PC-9 (cell line): ENCODE measurements around the gene CHST15. TPM values are rescaled to one million over a fixed set of nuclear protein-coding genes. Genes with fewer than 3 reads are reported as not detected.

Source experiments
- BruUV-seq: library from RNA; stranded (reverse); fragments of 400-500 nt; replicated peaks from 2 replicates; lab custom pipeline; 2021; lab: Mats Ljungman, UMichigan
- CTCF ChIA-PET: fragments of 300-600 bp; sonication (Branson Sonifier 250); formaldehyde crosslinking; loops from one replicate; lab custom pipeline; 2022; ENCODE audit warnings: antibody characterized with exemption; lab: Charles Lee
- POLR2A ChIA-PET: fragments of 300-600 bp; sonication (Branson Sonifier 250); formaldehyde crosslinking; loops from one replicate; lab custom pipeline; 2022; ENCODE audit warnings: antibody characterized with exemption; ENCODE audit not compliant: unreplicated experiment; lab: Charles Lee
- DNase-seq, 2 experiments: peaks; one replicate each; pipeline versions ENCODE4 v3.0.0 to v3.0.0-alpha.2; 2015 to 2022; ENCODE audit warnings: mixed read lengths in 1 of 2
- H2AFZ ChIP-seq: fragments of 200-600 bp; sonication (generic); 2 replicates; pipeline ENCODE4 v1.8.1; 2017; ENCODE audit warnings: antibody characterized with exemption
- H3F3A ChIP-seq: fragments of 200-600 bp; sonication (generic); 2 replicates; pipeline ENCODE4 v1.8.1; 2017; ENCODE audit warnings: antibody characterized with exemption, mild to moderate bottlenecking, low read depth; ENCODE audit not compliant: insufficient read depth
- H3K27ac ChIP-seq: fragments of 200-600 bp; sonication (generic); 2 replicates; pipeline ENCODE4 v1.6.1; 2016; ENCODE audit warnings: mixed run types
- H3K27me3 ChIP-seq: fragments of 200-600 bp; sonication (generic); 2 replicates; pipeline ENCODE4 v1.6.1; 2016; ENCODE audit warnings: low read depth, mixed run types; ENCODE audit not compliant: insufficient read depth
- H3K36me3 ChIP-seq: fragments of 200-600 bp; sonication (generic); 2 replicates; pipeline ENCODE4 v1.6.1; 2016; ENCODE audit warnings: low read depth, mixed run types
- H3K4me1 ChIP-seq: fragments of 200-600 bp; sonication (generic); replicated peaks from 2 replicates; pipeline ENCODE4 v1.6.1; 2016; ENCODE audit warnings: mixed run types; ENCODE audit not compliant: insufficient read depth
- H3K4me2 ChIP-seq: fragments of 200-600 bp; sonication (generic); 2 replicates; pipeline ENCODE4 v1.6.1; 2017; ENCODE audit warnings: mixed run types
- H3K4me3 ChIP-seq: fragments of 200-600 bp; sonication (generic); 2 replicates; pipeline ENCODE4 v1.6.1; 2016; ENCODE audit warnings: mixed run types
- H3K79me2 ChIP-seq: fragments of 200-600 bp; sonication (generic); 2 replicates; pipeline ENCODE4 v1.6.1; 2017; ENCODE audit warnings: low read depth, mixed run types
- H3K9me2 ChIP-seq: fragments of 200-600 bp; sonication (generic); 2 replicates; pipeline ENCODE4 v1.8.1; 2017; ENCODE audit warnings: mild to moderate bottlenecking; ENCODE audit not compliant: insufficient read depth
- H3K9me3 ChIP-seq: fragments of 200-600 bp; sonication (generic); 2 replicates; pipeline ENCODE4 v1.8.1; 2016; ENCODE audit warnings: low read depth; ENCODE audit not compliant: insufficient read depth
- H4K20me1 ChIP-seq: fragments of 200-600 bp; sonication (generic); 2 replicates; pipeline ENCODE4 v1.8.1; 2017; ENCODE audit not compliant: insufficient read depth
- CTCF ChIP-seq: fragments of 200-600 bp; sonication (generic); conservative IDR thresholded peaks from 2 replicates; pipeline ENCODE4 v1.6.1; 2017; ENCODE audit warnings: mixed run types, antibody characterized with exemption, mild to moderate bottlenecking, moderate library complexity
- EZH2 ChIP-seq: fragments of 200-600 bp; sonication (generic); IDR thresholded peaks from 2 replicates; pipeline ENCODE4 v1.8.0; 2017; ENCODE audit warnings: antibody characterized with exemption, low read depth
- intact Hi-C: fragments of 100-400 bp; cut with micrococcal nuclease; formaldehyde crosslinking; loops from one replicate; pipeline ENCODE4 v1.10.0; 2022; ENCODE audit not compliant: unreplicated experiment
- total RNA-seq: library from RNA; stranded (reverse); gene quantifications from 2 replicates; pipeline ENCODE4 v1.2.3, GENCODE V29; 2021

CHST15 gene
- total RNA-seq, 1 experiment from 2014 or later: 24.6 TPM

GRCh38 chr10:124030492-124031110, 62.8 kb downstream of the CHST15 start:
- Histone ChIP-seq H3K4me2 (no peak overlapping the region), H3K4me3 (no peak overlapping the region), H3K36me3 (no peaks in the 10 kb centered on the region), H3K9me3 (no peaks in the 10 kb centered on the region), H3F3A (no peaks in the 10 kb centered on the region), H3K27ac (no peak overlapping the region), H3K79me2 (no peaks in the 10 kb centered on the region), H3K27me3 (no peaks in the 10 kb centered on the region), H2AFZ (no peak overlapping the region), H4K20me1 (no peaks in the 10 kb centered on the region), H3K4me1 (no peaks in the 10 kb centered on the region), H3K9me2 (no peaks in the 10 kb centered on the region)
- intact Hi-C loops: no loop called here
- CTCF ChIA-PET: no interaction called here
- no TSS peak for BruUV-seq
- TF ChIP-seq CTCF: no peak
- POLR2A ChIA-PET: no interaction called here
- DNase-seq: no peak

GRCh38 chr10:124030061-124030460, 63.3 kb downstream of the CHST15 start:
- H3K36me3 ChIP-seq: no peaks in the 10 kb centered on the region
- no peaks in the 10 kb centered on the region for H3K79me2 ChIP-seq

DNA sequence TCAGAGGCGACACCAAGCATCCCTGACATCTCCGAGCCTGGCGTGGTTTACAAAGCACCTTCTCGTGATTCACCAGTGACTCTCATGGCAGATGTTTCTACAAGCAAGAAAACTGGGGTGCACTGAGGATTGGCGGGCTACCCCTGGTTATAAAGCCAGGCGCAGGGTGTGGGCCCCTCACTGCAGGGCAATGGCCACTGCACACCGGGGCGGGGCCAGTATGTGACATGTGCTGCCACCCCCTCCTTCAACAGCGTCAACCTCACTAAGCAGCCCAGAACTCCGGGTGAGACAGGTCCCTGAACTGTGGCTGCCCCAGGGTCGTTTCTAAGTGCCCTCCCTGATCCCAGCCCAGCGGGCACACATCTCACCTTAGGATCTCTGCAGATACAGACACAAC, 63.8 kb downstream of the CHST15 start:
- DNase-seq: no peak
- Histone ChIP-seq H3K79me2 (no peaks in the 10 kb centered on the region), H3K27ac (no peak overlapping the region), H2AFZ (no peak overlapping the region), H3K4me2 (no peak overlapping the region), H3K9me3 (no peaks in the 10 kb centered on the region), H4K20me1 (no peaks in the 10 kb centered on the region), H3K4me3 (no peak overlapping the region), H3K9me2 (no peaks in the 10 kb centered on the region), H3K36me3 (no peaks in the 10 kb centered on the region), H3K27me3 (no peaks in the 10 kb centered on the region), H3F3A (no peaks in the 10 kb centered on the region), H3K4me1 (no peaks in the 10 kb centered on the region)
- ChIA-PET CTCF (no interaction called here), POLR2A (no interaction called here)
- intact Hi-C loops: no loop called here
- TF ChIP-seq EZH2: no peak
- no peak for TF ChIP-seq CTCF
- BruUV-seq: no TSS peak

More at GRCh38 chr10:124030061-124030460, 63.3 kb downstream of the CHST15 start:
- intact Hi-C loops: no loop called here
- Histone ChIP-seq H3K9me3 (no peaks in the 10 kb centered on the region), H3F3A (no peaks in the 10 kb centered on the region), H3K4me3 (no peak overlapping the region), H4K20me1 (no peaks in the 10 kb centered on the region), H3K9me2 (no peaks in the 10 kb centered on the region), H3K27ac (no peak overlapping the region), H3K4me1 (no peaks in the 10 kb centered on the region), H2AFZ (no peak overlapping the region), H3K4me2 (no peak overlapping the region), H3K27me3 (no peaks in the 10 kb centered on the region)
- TF ChIP-seq CTCF (no peak), EZH2 (no peak)
- no TSS peak for BruUV-seq
- DNase-seq: no peak
- ChIA-PET CTCF (no interaction called here), POLR2A (no interaction called here)
